GM21381 (cell line): ENCODE measurements around the gene GTSF1L.

ENCODE experiments used
- ATAC-seq: cut with Tn5 transposase; IDR thresholded peaks from one replicate; pipeline ENCODE4 v1.9.1; 2021; ENCODE audit warnings: mild to moderate bottlenecking, moderate library complexity; ENCODE audit not compliant: unreplicated experiment

GTSF1L gene

DNA sequence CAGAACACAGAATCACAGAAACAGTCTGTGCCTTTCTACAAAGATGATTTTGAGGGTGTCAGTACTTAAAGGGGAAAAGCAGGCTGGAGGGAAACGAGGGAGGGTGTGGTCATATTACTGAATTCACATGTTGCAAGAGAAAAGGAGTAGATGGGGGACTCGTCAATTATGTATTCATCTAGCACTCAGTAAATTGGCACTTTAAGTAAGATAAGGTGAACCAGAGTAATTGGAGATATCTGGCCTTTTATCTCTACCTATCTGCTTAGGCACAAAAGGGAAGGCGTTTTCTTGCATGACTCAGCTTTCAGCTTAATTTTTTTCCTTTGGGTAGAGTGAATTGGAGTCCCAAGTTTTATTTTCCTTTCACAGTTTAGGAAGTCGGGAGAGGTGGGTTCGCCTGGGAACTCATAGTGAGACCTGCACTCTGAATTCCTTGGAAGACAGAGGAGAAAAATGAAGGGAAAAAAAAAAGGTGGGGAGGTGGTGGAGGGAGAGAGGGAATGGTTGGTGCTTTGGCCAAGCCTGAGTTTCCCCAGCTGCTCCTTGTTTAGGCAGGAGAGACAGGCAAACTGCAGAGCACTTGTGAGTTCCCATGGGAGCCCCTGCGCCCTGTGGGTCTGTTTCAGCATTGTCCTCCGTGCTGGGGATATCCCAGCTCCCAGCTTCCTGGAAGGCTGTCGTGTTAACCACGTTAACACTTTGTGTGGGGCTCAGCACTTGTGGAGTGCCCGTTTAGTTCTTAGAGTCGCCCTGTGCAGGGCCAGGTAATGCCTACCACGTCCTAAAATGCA, 19.7 kb upstream of the GTSF1L start:
- ATAC-seq, result no peak

DNA sequence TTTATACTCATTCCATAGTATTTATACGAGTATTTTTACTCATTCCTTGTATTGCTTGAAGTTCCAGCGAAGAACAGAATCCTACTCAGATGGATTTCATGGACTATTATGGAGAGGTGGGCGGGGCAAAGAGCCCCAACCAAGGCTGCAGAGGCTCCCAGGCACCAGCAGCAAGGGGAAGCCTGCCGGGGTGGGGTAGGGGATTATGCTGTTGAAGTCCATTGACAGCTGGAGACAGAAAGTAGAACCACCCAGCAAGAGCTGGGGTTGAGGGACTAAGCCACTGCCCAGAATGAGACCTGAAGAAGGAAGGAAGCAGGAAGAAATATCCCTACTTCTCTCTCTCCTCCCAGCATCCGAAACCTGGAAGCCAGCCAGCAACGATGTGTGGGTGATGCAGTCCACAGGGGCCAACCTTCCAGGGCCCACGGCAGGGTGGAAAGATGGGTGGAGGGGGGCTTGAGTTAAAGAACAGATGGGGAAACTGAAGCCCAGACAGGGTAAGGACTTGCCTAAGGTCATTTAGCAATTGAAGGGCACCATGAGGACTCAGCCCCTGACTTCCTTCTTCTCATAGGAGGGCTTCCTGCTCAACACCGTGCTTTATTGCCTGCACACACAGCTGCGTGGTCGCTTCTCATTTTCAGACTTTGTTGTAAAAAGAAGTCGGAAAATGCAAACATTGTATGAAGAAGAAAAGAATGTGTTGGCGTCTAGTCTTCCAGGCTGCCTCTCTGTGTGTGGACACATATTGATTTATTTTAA, 18.3 kb upstream of the GTSF1L start:
- no peak for ATAC-seq

DNA sequence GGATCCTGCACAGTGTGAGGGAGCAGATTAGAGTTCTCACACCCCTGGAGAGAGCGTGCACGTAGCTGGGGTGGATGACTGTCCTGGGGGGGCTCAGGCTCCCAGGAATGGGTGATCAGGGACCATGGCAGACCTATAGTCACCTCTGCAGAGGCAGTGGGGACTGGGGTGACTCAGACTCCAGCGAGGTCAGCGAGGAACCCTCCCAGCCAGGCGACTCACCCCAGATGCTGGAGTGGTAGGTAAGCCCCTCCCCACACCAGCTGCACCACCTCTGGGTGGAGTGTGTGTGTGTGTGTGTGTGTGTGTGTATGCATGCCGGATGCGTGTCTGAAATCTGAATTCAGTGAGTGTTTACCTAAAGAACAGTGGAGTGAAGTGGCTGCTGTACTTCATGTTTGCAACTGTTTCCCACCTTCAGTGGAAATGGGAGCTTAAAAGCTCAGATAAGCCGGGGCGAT, 17.4 kb upstream of the GTSF1L start:
- ATAC-seq, result no peak

DNA sequence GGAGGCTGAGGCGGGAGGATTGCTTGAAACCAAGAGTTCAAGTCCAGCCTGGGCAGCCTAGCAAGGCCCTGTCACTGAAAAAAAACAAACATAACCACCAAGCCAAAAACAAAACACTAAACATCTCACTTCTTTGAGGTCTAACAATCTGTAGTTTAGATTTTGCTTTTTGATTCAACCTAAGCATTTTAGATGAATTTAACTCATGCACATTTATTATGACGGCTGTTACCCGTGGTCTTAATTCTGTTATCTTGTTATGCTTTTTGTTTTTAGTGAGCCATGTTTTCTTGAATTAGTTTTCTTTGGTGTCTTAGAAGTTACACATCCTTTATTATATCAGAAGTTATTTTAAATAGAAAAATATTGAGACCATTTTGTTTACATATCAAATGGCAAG, 13.8 kb upstream of the GTSF1L start:
- no peak for ATAC-seq

DNA sequence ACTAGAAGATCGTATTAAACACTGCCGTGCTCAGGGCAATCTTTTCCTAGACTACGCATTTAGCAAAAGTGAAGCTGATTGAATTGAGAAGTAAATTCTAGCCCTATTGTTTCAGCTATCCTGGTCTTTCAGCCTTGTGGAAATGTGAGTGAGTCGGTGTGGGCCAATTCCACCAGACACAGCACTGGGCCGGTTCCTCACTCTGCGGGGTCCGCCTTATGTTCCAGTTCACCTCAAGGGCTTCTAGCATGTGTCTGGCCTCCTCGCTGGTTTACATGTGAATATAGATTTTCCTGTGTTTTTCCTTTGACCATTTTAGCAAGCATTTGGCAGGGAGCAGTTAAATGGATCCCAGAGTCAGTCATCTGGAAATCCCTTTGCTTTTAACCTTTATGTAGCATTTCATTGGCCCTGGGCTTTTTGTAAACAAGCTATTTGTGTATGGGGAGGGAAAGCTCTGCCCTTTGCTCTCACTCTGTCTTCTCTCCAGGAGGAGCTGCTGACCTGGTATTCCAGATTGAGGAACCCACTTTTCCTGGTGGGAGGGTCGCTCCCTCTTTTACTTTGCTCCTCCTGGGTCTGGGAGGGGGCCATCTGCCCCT, 12.4 kb upstream of the GTSF1L start:
- no peak for ATAC-seq

DNA sequence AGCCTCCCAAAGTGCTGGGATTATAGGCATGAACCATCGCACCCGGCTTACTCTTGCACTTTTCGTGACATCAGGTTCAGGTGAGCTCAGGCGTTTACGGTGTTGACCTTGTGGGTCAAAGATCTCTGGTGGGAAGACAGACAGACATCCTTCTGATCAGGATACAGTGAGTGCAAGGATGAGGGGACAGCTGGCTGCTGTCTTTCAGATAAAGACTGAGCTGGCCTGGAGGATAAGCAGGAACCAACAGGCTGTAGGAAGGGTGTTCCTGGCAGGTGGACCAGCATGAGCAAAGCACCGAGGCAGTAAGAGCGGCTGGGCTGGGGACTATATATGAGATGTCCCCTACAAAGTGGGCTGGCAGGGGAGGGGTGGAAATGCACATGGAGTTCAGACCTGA, 11.1 kb upstream of the GTSF1L start:
- no peak for ATAC-seq

DNA sequence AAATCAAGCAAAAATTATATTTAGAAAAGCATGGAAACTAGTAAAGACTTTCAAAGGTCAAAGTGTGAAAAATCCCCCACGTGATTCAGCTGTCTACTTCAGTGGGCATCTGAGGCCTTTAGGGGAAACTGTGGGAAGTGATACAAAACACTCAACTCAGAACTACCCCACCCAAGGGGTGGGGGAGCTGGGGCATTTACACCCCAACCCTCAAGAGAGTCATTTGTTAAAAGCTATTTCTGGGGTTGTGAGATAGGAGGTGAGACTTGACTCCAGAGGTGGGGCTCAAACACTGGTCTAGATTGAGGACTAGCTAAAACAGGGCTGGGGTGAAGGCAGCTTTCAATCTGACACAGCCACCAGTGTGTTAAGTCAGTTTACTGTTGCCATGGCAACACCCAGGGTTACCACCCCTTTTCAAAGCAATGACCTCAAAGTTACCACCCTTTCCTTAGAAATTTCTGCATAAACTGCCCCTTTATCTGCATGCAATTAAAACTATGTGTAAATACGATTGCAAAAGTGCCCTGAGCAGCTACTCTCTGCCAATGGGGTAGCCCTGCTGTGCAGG, 9.9 kb upstream of the GTSF1L start:
- ATAC-seq, result peak; percentile 75

DNA sequence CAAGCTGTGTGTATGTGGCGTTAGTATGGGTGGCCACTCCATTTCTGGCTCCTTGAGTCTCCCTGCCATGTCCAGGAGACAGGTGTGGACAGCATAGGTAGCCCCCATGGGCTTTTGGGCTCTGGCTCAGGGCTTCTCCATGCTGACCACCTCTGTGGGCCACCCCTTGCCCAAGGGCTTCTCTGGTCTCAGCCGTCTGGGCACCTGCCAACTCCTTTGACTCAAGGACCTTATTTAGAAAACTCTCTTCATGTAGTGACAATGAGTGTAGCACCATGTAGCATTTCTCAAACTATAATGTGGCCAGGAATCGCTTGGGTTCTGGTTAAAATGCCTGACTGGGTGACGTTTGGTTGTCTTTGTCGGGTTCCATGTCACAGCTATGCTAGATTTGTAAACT, 5.1 kb upstream of the GTSF1L start:
- ATAC-seq, result no peak

DNA sequence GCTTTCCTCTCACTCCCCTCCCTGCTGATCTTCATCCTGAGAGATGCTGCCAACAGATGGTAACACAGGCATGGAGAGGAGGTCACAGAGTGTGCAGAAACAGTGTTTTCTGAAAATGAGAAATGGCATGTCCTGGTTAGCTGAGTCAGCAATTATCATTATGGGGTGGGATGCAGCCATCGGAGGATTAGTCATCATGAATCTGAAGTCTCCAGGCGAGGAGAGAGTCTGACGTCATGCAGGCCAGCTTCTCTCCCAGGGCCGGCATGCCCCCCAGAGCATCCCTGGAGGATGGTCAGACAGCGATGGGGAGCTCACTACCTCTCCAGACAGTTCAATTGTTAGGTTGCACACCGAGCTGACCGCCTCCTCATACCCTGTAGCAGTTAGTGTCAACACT, 4.7 kb upstream of the GTSF1L start:
- ATAC-seq, result no peak

DNA sequence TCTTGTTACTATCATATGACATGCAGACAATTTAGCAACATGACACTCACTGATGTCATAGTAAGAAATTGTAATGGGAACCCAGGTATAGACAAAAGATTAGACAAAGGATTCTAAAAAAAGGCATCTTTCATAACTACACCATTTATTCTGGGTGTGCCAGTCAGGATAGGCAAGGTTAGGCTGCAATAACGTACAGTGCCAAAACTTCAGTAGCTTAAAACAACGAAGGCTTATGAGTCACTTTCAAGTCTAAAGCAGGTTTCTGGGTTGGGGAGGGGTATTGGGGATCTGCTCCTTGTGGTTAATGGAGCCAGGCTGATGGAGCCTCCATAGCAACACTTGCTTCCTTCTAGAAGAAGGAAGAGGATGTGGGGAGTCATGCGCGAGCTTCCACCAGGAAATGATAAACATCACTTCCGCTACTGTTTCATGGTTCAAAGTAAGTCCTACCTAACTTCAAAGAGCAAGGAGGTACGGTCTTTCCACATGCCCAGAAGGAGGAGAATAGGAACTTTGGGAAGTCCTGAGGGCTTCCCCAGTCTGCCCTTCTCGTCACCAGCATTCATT, 2.0 kb upstream of the GTSF1L start:
- ATAC-seq, result no peak

DNA sequence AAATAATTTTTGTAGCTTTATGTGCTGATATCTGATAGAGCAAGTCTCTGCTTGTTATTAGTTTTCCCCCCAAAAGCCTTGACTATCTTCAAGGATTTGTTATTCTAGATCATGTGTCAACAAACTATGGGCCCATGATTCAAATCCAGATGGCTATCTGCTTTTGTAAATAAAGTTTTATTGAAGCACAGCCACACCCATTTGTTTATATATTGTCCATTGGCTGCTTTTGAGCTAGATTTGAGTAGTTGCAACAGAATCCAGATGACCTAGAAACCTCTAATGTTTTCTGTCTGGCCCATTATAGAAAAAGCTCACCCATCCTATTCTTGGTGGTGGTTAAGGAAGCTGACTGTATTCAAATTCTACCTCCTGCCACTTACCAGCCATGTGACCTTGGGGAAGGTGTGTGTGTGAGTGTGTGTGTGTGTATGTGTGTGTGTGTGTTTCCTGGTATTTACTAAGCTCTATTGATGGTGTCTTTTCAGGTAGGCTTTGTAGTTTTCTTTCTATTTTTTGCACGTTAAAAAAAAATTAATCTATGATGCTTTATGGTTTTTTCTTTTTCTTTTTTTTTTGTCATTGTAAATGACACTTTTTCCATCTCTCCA, 1.3 kb upstream of the GTSF1L start:
- peak; percentile 55 for ATAC-seq

DNA sequence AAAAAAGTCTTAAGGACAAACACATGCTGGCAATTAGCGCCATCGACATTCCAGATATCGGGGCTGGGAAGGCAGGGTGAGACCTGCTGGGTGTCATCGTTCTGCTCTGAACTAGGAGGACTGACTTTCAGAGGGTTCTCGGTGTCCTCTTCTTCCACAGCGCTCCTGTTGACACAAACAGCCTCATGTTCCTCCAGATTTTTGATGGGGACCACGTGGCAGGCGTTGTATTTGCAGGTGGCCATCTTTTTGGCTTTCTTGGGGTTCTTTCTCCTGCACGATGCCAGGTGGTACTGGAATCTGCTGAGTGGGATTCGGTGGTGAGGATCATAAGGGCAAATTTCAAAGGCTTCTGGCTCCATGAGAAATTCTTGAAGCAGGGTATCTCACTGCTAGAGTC, 469 bp downstream of the GTSF1L start:
- ATAC-seq, result no peak

DNA sequence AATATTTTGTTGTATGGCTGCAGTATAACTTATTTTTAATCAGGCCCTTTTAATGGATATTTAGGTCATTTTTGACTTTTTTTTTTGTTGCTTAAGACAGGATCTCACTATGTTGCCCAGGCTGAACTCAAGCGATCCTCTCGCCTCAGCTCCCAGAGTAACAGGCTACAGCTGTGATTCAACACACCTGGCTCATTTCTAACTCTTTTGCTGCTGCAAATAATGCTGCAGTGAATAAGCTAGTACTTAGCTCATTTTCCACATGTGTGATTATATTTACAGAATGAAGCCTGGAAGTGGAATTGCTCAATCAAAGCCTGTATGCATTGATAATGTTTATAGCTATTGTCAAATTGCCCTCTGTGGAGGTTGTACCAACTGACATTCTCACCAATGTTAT, 1.1 kb downstream of the GTSF1L start:
- ATAC-seq, result no peak

DNA sequence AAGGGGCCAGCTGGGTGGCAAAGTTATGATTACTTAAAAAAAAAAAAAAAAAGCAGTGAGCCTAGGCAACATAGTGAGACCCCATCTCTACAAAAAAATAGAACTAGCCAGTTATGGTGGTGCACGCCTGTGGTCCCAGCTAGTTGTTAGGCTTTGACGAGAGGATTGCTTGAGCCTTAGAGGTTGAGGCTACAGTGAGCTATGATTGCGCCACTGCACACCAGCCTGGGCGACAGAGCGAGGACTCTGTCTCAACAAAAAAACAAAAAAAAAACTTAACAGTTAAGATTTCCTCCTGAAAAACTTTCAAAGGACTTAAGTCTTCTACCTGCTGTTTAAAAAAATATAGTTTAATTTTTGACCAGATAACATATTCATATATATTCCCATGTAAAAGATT, 2.4 kb downstream of the GTSF1L start:
- ATAC-seq, result no peak

DNA sequence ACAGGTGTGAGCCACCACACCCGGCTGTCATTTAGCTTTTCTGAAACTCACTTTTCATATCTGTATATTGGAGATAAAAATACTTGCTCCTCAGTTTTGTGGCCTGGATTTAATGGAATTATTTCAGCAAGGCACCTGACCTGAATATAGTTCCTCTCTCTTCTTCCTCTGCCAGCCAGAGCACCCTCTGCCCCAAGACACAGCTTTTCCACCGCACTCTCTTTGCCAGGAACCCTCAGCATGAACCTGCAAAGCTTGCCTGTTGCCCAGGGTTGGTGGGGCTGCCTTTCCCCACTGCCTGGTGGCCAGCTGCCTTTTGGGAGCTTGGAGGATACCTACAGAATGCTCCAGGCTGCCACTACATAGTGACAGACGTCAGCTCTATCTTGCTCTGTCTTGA, 3.1 kb downstream of the GTSF1L start:
- ATAC-seq, result no peak

DNA sequence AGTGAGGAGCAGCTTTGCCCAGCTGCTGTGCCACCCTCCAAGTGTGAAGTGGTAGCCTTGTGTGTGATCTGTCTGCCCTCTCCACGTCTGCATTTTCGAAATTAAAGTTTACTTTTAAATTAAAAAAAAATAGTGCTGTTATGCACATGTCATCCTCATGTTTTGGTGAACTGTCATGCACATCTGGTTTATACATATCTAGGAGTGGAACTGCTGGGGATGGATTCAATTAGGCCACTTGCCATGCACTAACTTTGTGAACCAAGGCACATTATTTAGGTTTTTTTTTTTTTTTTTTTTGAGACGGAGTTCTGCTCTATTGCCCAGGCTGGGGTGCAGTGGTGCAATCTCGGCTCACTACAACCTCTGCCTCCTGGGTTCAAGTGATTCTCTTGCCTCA, 3.6 kb downstream of the GTSF1L start:
- ATAC-seq, result no peak

DNA sequence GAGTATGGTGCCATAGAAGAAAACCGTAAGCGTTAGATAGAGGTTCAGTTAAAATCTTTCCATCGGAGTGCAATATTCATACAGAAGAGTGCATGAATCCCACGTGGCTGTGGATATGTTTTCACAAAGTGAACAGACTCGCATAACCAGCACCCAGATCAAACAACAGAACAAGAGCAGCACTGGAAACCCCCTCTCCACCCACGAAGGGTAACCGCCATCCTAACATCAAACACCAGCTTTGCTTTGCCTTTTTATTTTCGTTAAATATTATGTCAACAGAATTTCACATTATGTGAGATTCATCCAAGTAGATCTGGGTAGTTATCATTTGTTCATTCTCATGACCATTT, 4.7 kb downstream of the GTSF1L start:
- no peak for ATAC-seq

DNA sequence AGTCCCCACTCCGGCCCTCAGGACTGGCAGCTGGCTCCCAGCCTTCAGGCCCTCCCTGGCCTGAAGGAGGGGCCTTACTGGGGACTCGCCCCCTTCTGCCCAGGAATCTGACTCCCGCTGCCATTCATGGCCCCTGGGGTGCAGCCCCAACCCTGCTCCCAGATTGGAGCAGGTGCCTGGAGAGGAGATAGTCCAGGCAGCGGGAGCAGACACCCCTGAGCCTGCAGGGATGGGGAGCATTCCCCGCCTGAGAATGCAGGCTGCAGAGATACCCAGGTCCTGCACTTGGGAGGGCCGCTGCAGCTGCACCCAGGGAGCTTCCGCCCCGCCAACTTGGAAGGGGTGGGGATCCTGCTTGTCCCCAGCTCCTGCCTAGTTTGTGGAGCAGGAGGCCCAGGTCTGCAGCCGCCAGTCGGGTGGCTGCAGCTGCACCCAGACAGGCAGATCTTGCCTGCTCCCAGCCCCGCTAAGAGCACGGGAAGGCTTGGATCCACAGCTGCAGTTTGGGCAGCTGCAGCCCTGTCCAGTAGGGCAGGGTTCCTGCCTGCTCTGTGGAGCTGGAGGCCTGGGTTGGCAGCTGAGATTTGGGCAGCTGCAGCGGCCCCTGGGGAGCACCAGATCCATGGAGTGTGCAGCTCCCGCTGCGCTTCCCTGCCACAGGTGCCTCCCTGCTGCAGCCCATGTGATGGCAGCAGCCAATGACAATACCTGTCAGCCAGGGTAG, 5.2 kb downstream of the GTSF1L start:
- ATAC-seq, result no peak

DNA sequence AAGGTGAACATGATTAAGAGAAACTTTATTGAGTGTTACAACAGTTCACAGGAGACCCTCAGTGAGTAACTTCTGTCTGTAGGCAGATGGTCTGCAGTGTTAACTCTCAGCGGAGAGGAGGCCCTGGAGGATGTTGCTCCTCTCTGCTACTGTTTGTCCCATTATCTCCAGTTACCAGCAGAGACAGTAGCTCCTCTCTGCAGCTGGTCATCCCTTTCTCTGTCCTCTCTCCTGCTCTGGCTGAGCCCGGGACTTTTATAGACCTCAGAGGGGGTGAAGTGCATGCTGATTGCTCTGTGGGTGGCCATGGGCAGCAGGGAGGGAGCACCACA, 5.7 kb downstream of the GTSF1L start:
- ATAC-seq, result no peak

DNA sequence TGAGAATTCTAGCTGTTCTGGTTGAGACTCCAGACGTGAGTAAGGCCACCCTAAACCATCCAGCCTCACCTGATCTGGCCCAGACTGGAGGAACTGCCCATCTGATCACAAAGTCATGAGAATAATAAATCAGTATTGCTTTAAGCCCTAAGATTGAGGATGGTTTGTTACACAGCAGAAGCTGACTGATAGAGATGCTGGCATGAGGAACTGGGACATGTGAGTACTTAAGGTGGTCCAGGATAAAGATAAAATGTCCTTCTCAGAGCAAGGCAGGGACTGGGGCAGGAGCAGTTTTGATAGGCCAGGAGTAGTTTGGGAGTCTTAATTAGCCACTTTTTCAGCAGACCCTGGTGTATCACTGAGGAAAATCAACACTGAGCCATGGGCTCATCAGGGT, 6.8 kb downstream of the GTSF1L start:
- no peak for ATAC-seq

DNA sequence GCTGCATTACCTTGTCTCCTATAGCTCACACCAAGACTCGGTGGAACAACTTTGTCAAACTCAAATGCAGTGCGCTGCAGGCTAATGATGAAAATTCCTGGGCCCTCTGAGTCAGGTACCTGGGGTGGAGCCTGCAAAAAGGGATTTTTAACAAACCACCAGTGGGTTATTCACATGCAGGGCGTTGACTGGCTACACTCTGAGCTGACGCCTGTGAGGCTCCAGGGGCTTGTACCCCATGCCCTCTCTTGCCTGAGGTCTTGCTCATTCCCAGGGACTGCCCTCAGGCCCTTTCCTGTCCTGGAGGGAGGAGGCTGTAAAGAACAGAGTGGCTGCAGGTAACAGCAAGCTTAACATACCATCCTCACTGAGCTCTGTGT, 9.2 kb downstream of the GTSF1L start:
- no peak for ATAC-seq
